ENCODE measurements around the gene TFPI2. TPM values are rescaled to one million over a fixed set of nuclear protein-coding genes. Genes with fewer than 3 reads are reported as not detected.

Gene TFPI2
- total and polyA plus RNA-seq, 10 donors, result 0.92 to 6.3 (median 1.5) TPM

- no peak for DNase-seq
- H3K36me3 ChIP-seq, result no peaks in the 10 kb centered on the region
- no peak for TF ChIP-seq POLR2AphosphoS5 (IDR thresholded peaks at IDR 0.05)
- TF ChIP-seq POLR2A (IDR thresholded peaks at IDR 0.05), result no peak
- H3K27ac ChIP-seq, result no peak overlapping the region
- H3K4me1 ChIP-seq, result no peaks in the 10 kb centered on the region
- no peaks in the 10 kb centered on the region for H3K27me3 ChIP-seq (replicated peaks in 1 of 7)
- 88 to 99% (median 91%) methylated on average over 3 of the region's 3 CpGs for WGBS, 5 donors
- intact Hi-C loops (cut with DNase I; ENCODE audit: low total_unique reads), result no loop called here
- no peaks in the 10 kb centered on the region for H3K9me3 ChIP-seq
- no peak overlapping the region for H3K4me3 ChIP-seq
Observed at GRCh38 chr7:93933156-93933555, 42.6 kb upstream of the TFPI2 start.

DNA sequence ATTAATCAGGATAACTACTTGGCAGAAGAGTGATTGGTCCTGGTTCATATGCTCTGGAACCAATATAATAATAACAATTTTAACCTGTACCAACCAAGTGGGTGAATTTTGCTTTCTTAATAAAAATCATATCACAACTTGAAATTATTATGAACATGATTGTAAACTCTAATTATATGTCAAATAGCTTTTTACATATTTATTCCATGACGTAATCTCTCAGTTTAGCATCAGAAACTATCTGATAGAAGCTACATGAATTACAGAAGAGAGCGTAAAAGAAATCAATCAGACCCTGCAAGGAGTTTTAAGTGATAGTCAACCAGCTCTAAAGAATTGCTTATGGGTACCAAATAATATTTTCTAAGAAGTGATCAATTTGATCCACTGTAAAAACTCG is 41.1 kb upstream of the TFPI2 start:
- DNase-seq, result no peak
- intact Hi-C loops (cut with DNase I; ENCODE audit: low total_unique reads), result no loop called here
- no peak overlapping the region for H3K4me3 ChIP-seq
- no peaks in the 10 kb centered on the region for H3K27me3 ChIP-seq (replicated peaks in 1 of 7)
- TF ChIP-seq POLR2A (IDR thresholded peaks at IDR 0.05), result no peak
- TF ChIP-seq POLR2AphosphoS5 (IDR thresholded peaks at IDR 0.05), result no peak
- TF ChIP-seq, protein P1, sequence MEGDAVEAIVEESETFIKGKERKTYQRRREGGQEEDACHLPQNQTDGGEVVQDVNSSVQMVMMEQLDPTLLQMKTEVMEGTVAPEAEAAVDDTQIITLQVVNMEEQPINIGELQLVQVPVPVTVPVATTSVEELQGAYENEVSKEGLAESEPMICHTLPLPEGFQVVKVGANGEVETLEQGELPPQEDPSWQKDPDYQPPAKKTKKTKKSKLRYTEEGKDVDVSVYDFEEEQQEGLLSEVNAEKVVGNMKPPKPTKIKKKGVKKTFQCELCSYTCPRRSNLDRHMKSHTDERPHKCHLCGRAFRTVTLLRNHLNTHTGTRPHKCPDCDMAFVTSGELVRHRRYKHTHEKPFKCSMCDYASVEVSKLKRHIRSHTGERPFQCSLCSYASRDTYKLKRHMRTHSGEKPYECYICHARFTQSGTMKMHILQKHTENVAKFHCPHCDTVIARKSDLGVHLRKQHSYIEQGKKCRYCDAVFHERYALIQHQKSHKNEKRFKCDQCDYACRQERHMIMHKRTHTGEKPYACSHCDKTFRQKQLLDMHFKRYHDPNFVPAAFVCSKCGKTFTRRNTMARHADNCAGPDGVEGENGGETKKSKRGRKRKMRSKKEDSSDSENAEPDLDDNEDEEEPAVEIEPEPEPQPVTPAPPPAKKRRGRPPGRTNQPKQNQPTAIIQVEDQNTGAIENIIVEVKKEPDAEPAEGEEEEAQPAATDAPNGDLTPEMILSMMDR (IDR thresholded peaks at IDR 0.05 in 8 of 11, conservative IDR thresholded peaks at IDR 0.05 in 3 of 11), result no peak
- H3K27ac ChIP-seq, result no peak overlapping the region
- 60 to 78% (median 74%) methylated on average over 3 of the region's 3 CpGs for WGBS, 5 donors
- peaks cover 0 to 9% (median 0%) of the 10 kb centered on the region in 6 donors for H3K36me3 ChIP-seq
- H3K9me3 ChIP-seq, result no peaks in the 10 kb centered on the region
- H3K4me1 ChIP-seq, result no peaks in the 10 kb centered on the region

DNA sequence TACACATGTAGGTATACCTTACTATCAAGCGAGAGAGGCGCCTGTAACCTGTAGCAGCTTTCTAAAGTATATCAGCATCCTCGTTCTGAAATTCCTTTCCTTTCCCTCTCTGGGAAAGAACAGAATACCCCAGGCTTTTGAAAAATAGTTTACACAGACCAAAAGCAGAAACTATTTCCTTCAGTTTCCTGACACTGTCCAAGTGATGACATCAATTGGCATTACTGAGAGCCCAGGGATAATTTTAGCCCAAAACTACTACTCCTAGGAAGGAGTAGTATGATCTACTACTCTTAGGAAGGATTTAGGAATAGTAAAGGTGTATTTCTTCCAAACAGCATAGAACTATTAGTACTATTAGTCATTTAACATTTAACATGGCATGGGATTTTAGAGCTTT is 37.0 kb upstream of the TFPI2 start:
- peaks cover 0 to 1% (median 0%) of the 10 kb centered on the region in 7 donors for H3K27me3 ChIP-seq (replicated peaks in 1 of 7)
- no peak for DNase-seq
- peaks cover 0 to 12% (median 0%) of the 10 kb centered on the region in 6 donors for H3K4me1 ChIP-seq
- no peak overlapping the region for H3K4me3 ChIP-seq
- TF ChIP-seq POLR2A (IDR thresholded peaks at IDR 0.05), result no peak
- no peak for TF ChIP-seq POLR2AphosphoS5 (IDR thresholded peaks at IDR 0.05)
- TF ChIP-seq, protein P1 (IDR thresholded peaks at IDR 0.05 in 8 of 11, conservative IDR thresholded peaks at IDR 0.05 in 3 of 11), result no peak
- no peak overlapping the region for H3K27ac ChIP-seq
- no peaks in the 10 kb centered on the region for H3K9me3 ChIP-seq
- peaks cover 0 to 16% (median 0%) of the 10 kb centered on the region in 6 donors for H3K36me3 ChIP-seq
- intact Hi-C loops (cut with DNase I; ENCODE audit: low total_unique reads), result loop anchor here (10.0 kb wide), 1 partner anchor 77 kb away; the partner anchor contains the start of gene BET1
- 81 to 90% (median 87%) methylated on average over 3 of the region's 3 CpGs for WGBS, 5 donors

DNA sequence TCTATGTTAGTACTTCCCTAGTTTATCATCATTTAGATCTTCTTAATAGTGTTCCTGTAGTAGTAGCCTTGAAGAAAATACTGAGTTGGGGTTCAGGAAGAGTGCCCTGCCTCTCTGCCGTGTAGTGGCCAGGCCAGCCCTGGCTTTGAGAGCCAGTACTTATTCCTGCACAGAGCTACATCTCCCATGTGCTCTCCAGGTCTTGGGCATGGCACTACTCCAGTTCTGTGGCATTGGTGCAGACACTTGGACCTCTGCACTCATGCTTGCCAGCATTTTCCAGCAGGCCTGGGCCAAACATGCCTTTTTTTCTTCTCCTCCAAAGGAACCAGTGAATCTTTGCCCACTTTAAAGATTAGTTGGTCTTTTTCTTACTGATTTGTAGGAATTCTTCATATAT is 36.2 kb upstream of the TFPI2 start:
- Histone ChIP-seq H3K27me3 (replicated peaks in 1 of 7) (peaks cover 0 to 9% (median 0%) of the 10 kb centered on the region in 7 donors), H3K9me3 (no peaks in the 10 kb centered on the region), H3K4me3 (no peak overlapping the region), H3K4me1 (peaks cover 0 to 17% (median 1%) of the 10 kb centered on the region in 6 donors), H3K36me3 (peaks cover 0 to 16% (median 0%) of the 10 kb centered on the region in 6 donors), H3K27ac (peak overlapping the region in 1 of 8 donors; percentile 5)
- 43 to 64% (median 48%) methylated on average over 1 of the region's 1 CpG for WGBS, 5 donors
- TF ChIP-seq, protein P1 (IDR thresholded peaks at IDR 0.05 in 8 of 11, conservative IDR thresholded peaks at IDR 0.05 in 3 of 11), result no peak
- TF ChIP-seq POLR2AphosphoS5 (IDR thresholded peaks at IDR 0.05), result peak in 1 of 3 donors; percentile 21
- DNase-seq, result no peak
- intact Hi-C loops (cut with DNase I; ENCODE audit: low total_unique reads), result loop anchor here (10.0 kb wide), 1 partner anchor 78 kb away; the partner anchor contains the start of gene BET1

Data from spleen (tissue), 11 donors.